Hepatic stellate cell (primary cell): Measurements from ENCODE around the gene MEGF8.
A peak's percentile ranks its signal among the peaks of the same experiment; 100 is the strongest.
"Not testable (repeated sequence)": the region's sequence is repeated elsewhere in the genome, so short reads cannot be mapped to it uniquely, and the experiment has no call there.

Experiments
- DNase-seq: peaks from one replicate; pipeline ENCODE4 v3.0.0; 2011; ENCODE audit warnings: low spot score

Gene MEGF8

DNA sequence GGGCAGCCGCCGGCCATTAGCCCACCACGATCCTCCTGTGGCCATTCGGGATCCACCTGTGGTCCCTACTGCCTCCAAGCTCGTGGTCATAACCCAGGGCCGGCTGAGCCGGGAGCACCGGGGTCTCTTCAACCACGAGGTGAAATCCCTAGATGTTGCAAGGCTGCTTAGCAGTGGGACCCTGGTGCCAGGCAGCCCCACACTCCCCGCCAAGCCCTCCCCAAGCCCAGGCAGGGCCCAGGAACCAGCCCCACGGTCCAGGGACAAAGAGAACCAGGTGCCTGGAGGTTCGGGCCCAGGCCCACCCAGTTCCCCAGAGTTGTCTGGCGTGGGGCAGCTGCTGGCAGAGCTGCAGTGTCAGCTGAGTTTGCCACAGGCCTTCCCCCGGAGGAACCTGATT is 15.7 kb upstream of the MEGF8 start:
- no peak for DNase-seq

GRCh38 chr19:42311657-42312056 is 13.8 kb upstream of the MEGF8 start:
- DNase-seq, result no peak

GRCh38 chr19:42312370-42312769 is 13.1 kb upstream of the MEGF8 start:
- no peak for DNase-seq

GRCh38 chr19:42313096-42313839 is 12.2 kb upstream of the MEGF8 start, which contains the start of gene TMEM145:
TMEM145 (plus strand) TSS chr19:42313309; CDS start chr19:42313377, 68 bp downstream.
- peak; percentile 88 for DNase-seq

- no peak for DNase-seq
Observed at GRCh38 chr19:42313840-42314755, 11.3 kb upstream of the MEGF8 start.

GRCh38 chr19:42315024-42315423 is 10.4 kb upstream of the MEGF8 start:
- no peak for DNase-seq

GRCh38 chr19:42316223-42317211 is 8.9 kb upstream of the MEGF8 start:
- peak; percentile 50 for DNase-seq

DNA sequence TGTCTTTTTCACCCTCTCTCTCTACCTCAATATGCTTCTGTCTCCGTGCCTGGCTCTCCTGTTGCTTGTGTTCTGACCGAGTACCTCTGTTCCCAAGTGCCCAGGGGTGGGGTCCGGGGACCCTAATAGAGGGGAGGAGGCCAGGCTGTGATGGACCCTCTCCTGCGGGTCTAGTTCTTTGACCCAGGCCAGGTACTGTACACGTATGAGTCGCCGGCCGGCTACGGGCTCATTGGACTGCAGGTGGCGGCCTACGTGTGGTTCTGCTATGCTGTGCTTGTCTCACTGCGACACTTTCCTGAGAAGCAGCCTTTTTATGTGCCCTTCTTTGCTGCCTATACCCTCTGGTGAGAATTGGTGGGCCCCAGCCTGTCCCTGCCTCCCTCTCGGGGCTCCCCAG is 7.9 kb upstream of the MEGF8 start:
- DNase-seq, result no peak

- no peak for DNase-seq
Observed at GRCh38 chr19:42322305-42322704, 3.1 kb upstream of the MEGF8 start.

DNA sequence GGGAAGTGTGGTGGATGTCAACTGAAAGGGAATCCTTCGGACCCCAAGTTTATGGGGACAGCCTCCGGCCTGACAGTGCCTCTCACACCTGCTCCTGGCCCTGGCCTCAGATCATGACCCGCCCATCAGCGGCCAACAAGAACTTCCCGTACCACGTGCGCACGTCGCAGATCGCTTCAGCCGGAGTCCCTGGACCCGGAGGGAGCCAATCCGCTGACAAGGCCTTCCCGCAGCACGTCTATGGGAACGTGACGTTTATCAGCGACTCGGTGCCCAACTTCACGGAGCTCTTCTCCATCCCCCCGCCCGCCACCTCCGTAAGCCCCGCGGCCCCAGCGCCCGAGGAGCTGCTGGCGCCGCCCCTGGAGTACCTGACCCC is 2.0 kb upstream of the MEGF8 start:
- DNase-seq, result no peak

DNA sequence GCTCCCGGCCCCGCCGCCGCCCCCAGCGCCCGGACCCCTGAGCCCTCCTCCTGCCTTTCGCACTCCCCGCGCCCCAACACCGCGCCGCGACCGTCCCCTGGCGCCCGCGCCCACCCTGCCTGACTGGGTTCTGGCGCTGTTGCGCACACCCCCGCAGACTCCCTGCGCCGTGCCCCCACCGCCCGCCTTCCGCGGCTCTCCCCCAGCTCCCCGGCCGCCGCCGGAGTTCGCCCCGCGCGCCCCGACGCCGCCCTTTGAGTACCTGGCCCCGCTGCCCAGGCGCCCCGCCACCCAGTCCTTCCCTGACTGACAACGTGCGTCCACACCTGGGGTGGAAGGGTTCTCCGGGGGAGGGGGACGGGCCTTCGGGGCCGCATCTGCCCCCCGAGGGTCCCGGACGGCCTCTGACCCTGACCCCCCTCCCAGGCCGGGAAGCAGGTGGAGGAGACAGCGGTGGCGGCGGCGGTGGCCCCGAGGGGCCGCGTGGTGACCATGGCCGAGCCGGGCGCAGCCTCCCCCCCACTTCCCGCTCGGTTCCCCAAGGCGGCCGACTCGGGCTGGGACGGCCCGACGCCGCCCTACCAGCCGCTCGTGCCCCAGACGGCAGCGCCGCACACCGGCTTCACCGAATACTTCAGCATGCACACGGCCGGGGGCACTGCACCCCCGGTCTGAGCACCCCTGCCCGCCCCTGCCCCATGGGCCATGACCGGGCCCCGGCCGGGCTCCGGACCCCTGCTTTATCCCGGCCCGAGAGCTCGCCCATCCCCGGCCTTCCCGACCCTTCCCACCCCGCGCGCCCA is 1.4 kb upstream of the MEGF8 start:
- DNase-seq, result no peak

GRCh38 chr19:42324655-42325307 is 654 bp upstream of the MEGF8 start:
- no peak for DNase-seq

- no peak for DNase-seq
Observed at GRCh38 chr19:42325896-42326771, 699 bp downstream of the MEGF8 start.

- DNase-seq, result no peak
Observed at GRCh38 chr19:42326969-42327368, 1.5 kb downstream of the MEGF8 start.

DNA sequence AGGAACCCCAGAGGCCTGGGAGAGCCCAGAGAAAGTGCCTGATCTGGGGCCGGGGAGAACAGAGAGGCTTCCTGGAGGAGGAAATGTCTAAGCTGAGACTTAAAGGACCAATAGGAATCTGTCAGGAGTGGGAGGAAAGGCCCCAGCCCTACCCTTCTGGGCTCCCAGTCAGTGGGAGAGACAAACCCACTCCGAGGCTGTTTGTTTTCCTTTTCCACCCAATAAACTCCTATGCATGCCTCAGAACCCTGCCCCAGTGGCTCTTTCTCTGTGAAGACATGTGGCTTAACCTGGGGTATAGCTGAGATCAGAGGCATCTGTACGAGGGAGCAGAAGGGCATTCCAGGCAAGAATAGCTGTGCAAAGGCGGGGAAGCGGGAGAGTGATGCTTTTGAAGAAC is 1.9 kb downstream of the MEGF8 start:
- DNase-seq, result no peak

- no peak for DNase-seq
Observed at GRCh38 chr19:42328106-42328505, 2.7 kb downstream of the MEGF8 start.

GRCh38 chr19:42328854-42329253 is 3.4 kb downstream of the MEGF8 start:
- no peak for DNase-seq

DNA sequence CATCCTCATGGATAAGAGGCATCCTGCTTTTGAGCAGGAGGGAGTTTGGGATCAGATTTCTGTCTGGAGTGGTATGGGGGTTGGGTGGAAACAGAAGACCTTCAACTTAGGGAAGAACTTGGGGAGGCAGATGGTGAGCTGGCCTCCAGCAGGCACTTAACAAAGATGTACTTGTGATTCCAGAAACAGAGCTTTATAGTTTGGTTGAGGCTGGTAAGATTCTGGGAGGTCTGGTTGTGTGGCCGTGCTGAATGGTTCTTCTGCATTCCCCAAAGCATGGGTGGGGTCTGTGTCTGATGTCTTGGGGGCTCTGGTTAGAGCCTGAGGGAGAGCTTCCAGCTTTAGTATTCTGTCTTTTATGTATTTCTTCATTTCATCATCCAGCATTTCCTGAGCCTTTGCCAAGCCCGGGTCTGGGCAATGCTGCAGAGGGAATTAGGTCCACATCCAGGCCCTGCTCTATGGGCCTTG is 4.8 kb downstream of the MEGF8 start:
- no peak for DNase-seq

DNA sequence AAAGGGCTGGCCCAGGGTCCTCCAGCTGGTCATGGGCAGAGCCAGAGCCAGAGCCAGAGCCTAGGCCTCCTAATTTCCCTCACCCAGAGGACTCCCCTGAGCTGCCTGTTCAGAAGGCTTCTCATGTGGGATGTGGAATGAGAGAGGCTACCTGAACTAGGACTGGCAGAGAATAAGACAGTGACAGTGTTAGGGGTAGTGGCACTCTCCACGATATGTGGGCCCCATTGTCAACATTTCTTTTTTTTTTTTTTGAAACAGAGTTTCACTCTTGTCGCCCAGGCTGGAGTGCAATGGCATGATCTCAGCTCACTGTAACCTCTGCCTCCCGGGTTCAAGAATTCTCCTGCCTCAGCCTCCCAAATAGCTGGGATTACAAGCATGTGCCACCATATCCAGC is 5.9 kb downstream of the MEGF8 start:
- not testable (repeated sequence) for DNase-seq
